GM10248 (cell line): Measurements from ENCODE around the gene HDAC9.

Experiments
- CTCF ChIA-PET: fragments of 300-600 bp; sonication (Branson Sonifier 250); formaldehyde crosslinking; extraction: SDS; loops from one replicate; lab custom pipeline; 2021; ENCODE audit warnings: antibody characterized with exemption; lab: Yijun Ruan, JAX
- POLR2A ChIA-PET: fragments of 350-650 bp; sonication (Branson Sonifier 250); formaldehyde crosslinking; extraction: SDS; loops from one replicate; lab custom pipeline; 2020; ENCODE audit warnings: antibody characterized with exemption; lab: Yijun Ruan, JAX
- DNase-seq: peaks from one replicate; pipeline ENCODE4 v3.0.0; 2012; ENCODE audit errors: extremely low spot score
- TF ChIP-seq, protein P1 (sequence below): IDR thresholded peaks from 2 replicates; pipeline ENCODE4 v1.5.1; 2012; ENCODE audit warnings: mild to moderate bottlenecking, low read depth; ENCODE audit errors: extremely low read depth, missing control alignments, control extremely low read depth

HDAC9 gene

GRCh38 chr7:18638594-18639452, 143.3 kb downstream of the HDAC9 start:
- TF ChIP-seq, protein P1, sequence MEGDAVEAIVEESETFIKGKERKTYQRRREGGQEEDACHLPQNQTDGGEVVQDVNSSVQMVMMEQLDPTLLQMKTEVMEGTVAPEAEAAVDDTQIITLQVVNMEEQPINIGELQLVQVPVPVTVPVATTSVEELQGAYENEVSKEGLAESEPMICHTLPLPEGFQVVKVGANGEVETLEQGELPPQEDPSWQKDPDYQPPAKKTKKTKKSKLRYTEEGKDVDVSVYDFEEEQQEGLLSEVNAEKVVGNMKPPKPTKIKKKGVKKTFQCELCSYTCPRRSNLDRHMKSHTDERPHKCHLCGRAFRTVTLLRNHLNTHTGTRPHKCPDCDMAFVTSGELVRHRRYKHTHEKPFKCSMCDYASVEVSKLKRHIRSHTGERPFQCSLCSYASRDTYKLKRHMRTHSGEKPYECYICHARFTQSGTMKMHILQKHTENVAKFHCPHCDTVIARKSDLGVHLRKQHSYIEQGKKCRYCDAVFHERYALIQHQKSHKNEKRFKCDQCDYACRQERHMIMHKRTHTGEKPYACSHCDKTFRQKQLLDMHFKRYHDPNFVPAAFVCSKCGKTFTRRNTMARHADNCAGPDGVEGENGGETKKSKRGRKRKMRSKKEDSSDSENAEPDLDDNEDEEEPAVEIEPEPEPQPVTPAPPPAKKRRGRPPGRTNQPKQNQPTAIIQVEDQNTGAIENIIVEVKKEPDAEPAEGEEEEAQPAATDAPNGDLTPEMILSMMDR: no peak
- no peak for DNase-seq
- POLR2A ChIA-PET: no interaction called here
- CTCF ChIA-PET: interaction anchor here (0.6 to 3.2 kb wide), 7 partner anchors 12 to 286 kb away, joined by 3 to 21 read pairs (median 3); no protein-coding TSS in a partner anchor

GRCh38 chr7:18639711-18640110, 144.2 kb downstream of the HDAC9 start:
- ChIA-PET CTCF (interaction anchor here (0.7 to 4.1 kb wide), 5 partner anchors 13 to 282 kb away, joined by 3 to 21 read pairs (median 3); no protein-coding TSS in a partner anchor), POLR2A (no interaction called here)
- TF ChIP-seq, protein P1: no peak
- DNase-seq: no peak

GRCh38 chr7:18644981-18645380, 149.4 kb downstream of the HDAC9 start:
- TF ChIP-seq, protein P1: no peak
- ChIA-PET POLR2A (no interaction called here), CTCF (interaction anchor here (0.9 to 1.5 kb wide), 5 partner anchors 10 to 35 kb away, joined by 3 to 6 read pairs (median 5); no protein-coding TSS in a partner anchor)
- DNase-seq: no peak

- TF ChIP-seq, protein P1: no peak
- DNase-seq: no peak
- ChIA-PET POLR2A (no interaction called here), CTCF (no interaction called here)
These were observed 152.0 kb downstream of the HDAC9 start for GRCh38 chr7:18647582-18647981.

- CTCF ChIA-PET: interaction anchor here (1.0 kb wide), 1 partner anchor 17 kb away, joined by 3 read pairs; no protein-coding TSS in a partner anchor
- DNase-seq: no peak
- POLR2A ChIA-PET: no interaction called here
- TF ChIP-seq, protein P1: no peak
These were observed 153.6 kb downstream of the HDAC9 start for GRCh38 chr7:18648849-18649758.
